Activated T-cell treated with anti-CD3 and anti-CD28 coated beads, Interleukin-2, amount 50 U/mL, for 48 hours (primary cell): ENCODE results near the gene CCDC92.
A peak's percentile ranks its signal among the peaks of the same experiment; 100 is the strongest.

ENCODE experiments used
- DNase-seq, 2 experiments: peaks; one replicate each; pipeline ENCODE4 v3.0.0-alpha.2; 2020

CCDC92 gene

GRCh38 chr12:124002021-124002644, 29.5 kb upstream of the CCDC92 start:
- DNase-seq, result no peak

GRCh38 chr12:124001343-124001742, 28.7 kb upstream of the CCDC92 start:
- no peak for DNase-seq

DNA sequence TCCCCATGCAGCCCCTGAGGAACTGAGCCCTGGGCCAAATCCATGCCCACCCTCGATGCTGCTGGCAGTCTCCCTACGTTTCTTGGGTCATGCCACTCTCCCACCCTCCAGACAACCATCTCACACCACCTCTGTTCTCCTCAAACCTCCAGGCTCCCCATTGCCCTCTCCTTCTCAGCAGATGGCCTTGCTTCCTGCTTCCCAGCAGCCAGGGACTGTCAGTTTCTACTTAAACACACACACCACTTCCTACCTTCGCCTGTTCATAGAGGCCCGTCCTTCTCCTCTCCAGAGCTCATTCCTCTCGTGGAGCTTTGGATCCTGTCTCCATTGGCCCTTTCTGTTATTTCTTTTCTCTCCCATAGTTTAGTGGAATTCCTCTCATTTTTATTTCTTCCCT, 27.5 kb upstream of the CCDC92 start:
- DNase-seq, result no peak

- DNase-seq, result no peak
Measured at GRCh38 chr12:123998991-123999359, 26.3 kb upstream of the CCDC92 start.

- no peak for DNase-seq
Measured at GRCh38 chr12:123998344-123998990, 25.8 kb upstream of the CCDC92 start.

- DNase-seq, result no peak
Measured at GRCh38 chr12:123997908-123998307, 25.3 kb upstream of the CCDC92 start.

DNA sequence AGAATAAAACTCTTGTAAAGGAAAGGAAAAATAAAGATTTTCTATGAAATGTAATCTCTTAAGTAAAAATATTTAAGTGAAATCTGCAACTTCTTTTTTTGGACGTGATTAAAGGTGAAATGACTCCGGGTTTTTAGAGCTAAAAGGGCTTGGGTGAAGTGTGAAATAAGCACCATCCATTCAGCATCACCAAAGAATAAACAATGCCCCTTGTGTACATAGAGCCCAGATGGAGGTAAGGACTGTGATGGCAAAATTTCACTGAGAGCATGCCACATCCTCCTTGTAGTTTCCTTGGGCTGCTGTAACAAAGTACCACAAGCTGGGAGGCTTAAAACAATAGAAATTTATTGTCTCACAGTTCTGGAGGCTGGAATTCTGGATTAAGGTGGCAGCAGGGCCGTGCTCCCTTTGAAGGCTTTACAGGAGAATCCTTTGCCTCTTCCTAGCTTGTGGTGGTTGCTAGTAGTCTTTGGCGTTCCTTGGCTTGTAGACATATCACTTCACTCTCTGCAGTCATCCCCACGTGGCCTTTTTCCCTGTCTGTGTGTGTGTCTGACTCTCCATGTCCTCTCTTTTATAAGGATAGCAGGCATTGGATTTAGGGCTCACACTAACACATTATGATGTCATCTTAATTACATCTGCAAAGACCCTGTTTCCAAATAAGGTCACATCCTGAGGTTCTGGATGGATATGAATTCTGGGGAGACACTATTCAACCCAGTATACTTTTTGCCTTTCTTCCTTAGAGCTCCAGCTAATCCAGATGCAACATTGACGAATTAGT, 24.6 kb upstream of the CCDC92 start:
- DNase-seq, result no peak

DNA sequence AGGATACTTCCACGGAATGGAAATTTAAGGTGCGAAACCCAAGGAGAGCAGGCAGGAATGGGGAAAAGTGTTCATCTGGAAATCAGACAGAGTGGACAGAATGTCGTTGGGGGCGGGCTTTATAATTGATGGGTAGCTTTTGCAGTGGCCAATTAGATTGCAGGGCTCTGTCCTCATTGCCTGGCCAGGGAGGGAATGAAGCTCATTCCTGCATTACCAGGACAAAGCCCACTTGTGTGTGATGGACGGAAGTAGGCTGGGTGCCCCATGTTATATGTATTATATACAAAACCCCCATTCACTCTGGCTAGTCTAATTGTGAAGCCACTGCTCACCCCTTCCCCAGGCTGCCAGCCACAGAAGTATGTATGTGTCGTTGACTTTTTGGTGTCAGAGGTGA, 23.9 kb upstream of the CCDC92 start:
- no peak for DNase-seq

DNA sequence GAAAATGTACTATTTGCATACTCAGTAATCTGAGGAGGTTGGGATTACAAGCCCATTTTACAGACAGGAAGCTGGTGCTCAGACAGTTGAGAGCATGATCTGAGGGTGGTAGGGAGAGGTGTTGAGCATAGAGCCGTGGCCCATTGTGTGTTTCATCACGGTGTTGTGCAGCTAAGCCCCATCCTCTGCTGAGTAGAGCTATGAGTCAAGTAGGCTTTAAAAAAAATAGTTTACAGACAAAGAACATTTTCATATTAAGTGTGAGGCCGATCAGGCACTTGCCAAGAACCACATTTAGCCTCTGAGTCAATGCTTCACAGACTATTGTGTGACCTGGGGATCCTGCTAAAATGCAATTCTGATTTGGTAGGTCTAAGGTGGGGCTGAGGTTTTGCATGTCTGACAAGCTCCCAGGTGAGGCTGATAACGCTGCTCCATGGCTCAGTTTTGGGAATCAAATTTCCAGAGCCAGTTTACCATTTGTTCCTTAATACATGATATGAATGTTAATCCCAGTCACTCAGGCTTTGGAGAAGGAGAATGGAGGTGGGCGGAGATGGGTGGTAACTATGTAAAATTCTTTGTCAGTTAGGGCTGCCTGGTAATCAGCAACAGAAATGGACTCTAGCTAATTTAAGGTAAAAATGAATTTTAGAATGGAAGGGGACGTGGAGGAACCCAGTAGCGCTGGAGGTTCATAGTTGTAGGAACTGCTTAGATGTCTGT, 22.6 kb upstream of the CCDC92 start:
- DNase-seq, result no peak

DNA sequence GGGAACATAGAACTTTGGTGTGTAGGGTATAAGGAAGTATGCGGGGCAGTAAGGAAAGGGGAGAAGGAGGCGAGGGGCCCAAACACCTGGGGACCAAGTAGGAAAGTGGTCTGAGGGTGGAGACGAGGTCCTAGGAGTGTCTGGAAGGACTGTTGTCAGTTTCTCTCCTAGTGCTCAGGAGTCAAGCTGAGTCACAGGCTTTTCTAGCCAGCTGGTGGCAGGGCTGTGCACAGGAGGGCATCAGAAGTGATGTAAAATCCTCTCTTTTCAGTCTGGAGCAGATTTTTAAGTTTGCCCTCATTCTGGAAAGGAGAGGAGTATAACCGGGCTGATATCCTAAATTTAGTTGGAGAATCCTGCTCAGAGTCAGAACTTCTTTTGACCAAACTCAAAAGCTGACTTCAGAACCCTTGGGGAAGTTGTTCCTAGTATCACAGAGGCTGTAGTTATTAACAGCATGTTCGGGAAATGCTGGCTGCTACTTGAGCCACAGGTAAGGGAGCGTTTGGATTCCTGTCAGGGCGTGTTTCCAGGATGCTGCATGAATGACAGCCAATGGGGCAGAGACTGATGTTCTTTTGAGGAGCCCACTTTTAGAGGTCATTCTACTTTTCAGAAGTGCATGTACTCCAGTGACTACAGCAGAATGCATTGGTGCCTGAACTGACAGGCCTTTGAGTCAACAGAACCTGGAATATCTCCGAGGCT, 19.6 kb upstream of the CCDC92 start:
- DNase-seq, result no peak

GRCh38 chr12:123991372-123991951, 18.8 kb upstream of the CCDC92 start:
- no peak for DNase-seq

- no peak for DNase-seq
Measured at GRCh38 chr12:123990511-123990910, 17.9 kb upstream of the CCDC92 start.

GRCh38 chr12:123989753-123990152, 17.1 kb upstream of the CCDC92 start:
- no peak for DNase-seq

DNA sequence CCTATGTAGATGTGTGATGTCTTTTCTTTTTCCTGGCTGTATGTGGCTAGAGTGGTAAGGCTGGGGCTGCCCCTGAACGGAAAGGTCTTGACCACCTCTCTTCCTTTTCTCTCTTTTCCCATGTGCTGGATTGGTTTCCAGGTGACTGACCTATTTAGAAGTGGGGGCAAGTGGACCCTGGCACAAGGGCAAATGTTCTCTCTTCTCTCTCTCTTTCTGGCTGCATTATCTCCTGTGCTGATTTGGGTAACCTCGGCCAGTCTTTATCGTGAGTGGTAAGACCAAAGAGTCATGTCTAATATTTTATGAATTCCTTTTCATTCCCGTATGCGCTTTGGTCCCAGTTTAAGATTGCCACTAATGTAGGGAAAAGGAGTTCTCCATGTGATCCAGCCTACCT, 16.5 kb upstream of the CCDC92 start:
- DNase-seq, result no peak

DNA sequence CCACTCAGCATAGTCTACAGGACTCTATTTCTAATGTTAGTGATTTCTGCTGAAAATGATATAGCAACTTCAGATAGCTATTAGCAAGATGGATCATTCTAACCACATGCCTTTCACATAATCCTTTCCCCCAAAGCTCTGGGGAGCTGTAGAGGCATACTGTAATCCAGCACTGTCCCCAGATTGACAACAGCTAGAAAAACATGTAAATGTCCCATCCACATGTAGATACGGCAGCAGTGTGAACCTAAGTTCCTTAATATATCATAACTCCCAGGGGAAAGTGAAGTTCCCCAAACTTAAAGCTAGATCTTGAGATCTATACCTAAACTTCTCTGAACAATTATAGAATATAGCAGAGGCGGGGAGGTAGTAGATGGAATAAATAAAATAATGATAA, 14.4 kb upstream of the CCDC92 start:
- no peak for DNase-seq

DNA sequence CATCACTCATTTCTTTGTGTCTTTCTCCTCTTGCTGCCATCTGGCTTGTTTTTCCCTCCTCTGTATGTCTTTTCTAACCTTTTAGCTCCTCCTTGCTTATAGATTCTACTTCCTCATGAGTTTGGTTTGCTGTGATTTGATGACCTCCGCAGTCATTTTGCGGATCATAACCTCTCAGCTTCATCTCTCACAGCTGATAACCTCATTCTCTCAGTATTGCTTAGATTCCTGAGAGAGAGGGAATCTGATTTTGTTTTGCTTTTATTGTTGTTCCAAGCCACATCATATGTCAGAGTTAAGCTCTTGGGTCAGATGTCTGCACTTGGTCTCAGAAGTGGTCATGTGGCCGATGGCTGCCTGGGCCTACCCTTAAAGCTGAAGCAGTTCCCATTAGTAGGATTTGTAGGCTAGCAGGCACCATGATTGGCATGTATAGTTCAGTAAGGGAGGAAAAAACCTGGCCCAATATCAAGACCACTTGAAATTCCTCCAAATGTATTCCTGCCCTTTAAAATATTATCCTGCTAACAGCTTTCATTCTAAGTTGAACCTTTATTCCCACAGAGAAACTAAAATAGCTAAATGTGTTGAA, 13.8 kb upstream of the CCDC92 start:
- DNase-seq, result no peak

- DNase-seq, result no peak
Measured at GRCh38 chr12:123984903-123985302, 12.3 kb upstream of the CCDC92 start.

DNA sequence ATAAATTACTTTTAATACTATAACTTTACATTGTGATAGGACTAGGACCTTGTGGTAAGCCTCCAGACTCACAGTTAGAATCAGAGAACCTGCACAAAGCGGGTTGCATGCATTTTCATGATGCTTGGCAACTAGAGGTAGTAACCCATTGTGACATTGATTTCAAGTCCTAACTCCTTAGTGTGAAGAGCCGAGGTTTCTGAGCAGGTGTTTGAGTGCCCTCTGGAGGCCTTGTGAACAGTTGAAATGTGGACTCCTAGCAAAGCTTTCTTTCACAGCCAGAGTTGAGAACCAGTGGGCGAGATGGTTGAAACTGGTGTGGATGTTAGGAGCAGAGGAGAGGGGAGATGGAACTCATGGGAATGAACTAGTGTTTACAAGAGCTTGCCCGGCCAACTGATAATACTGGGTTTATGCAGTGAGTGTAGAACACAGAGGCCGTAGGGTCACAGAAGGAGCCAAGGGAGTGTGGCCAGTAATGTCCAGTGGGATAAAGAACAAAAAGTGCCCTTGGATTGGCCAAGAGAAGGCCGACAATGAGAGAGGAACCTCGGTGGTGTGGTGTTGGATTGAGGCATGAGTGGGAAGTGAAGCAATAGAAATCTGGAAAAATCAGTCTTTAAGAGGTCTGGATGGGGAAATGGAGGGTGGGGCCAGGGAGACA, 11.3 kb upstream of the CCDC92 start:
- peak; percentile 43 to 46 for DNase-seq

GRCh38 chr12:123982269-123982668, 9.6 kb upstream of the CCDC92 start:
- DNase-seq, result no peak

DNA sequence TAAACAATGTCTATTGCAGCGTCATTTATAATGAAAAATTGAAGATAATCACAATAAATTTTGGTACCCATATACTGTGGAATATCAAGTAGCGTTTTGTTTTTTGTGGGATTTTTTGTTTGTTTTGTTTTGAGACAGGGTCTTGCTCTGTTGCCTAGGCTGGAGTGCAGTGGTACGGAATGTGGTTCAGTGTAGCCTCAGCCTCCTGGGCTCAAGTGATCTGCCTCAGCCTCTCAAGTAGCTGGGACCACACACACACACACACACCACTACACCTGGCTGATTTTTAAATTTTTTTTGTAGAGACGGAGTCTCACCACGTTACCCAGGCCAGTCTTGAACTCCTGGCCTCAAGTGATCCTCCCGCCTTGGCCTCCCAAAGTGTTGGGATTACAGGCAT, 6.9 kb upstream of the CCDC92 start:
- DNase-seq, result no peak

DNA sequence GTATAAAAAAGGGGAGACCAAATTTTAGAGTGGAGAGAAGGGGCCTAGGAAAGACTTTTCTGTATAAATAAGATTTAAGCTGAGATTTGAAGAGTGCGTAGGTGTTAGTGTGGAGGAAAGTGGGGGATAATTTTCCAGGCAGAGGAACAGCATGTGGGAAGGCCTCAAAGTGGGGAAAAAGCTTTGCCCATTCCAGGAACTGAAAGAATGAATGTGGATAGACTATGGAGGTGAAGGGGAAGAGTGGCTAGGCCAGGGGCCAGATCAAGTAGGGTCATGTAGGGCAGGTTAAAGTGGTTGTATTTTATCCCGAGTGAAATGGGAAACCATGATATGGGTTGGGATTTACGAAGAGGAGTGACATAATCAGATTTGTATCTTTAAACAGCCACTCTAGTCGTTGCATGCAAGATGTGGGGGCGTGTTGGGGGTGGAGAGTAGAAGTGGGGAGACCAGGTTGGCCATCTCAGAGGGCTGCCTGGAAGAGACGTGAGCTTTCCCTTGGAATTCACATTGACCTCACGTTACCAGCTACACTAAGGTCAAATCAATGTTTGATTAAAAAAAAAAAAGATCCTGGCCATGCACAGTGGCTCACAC, 3.7 kb upstream of the CCDC92 start:
- DNase-seq, result no peak
